ENCODE results near the gene MMP15.

Gene MMP15

DNA sequence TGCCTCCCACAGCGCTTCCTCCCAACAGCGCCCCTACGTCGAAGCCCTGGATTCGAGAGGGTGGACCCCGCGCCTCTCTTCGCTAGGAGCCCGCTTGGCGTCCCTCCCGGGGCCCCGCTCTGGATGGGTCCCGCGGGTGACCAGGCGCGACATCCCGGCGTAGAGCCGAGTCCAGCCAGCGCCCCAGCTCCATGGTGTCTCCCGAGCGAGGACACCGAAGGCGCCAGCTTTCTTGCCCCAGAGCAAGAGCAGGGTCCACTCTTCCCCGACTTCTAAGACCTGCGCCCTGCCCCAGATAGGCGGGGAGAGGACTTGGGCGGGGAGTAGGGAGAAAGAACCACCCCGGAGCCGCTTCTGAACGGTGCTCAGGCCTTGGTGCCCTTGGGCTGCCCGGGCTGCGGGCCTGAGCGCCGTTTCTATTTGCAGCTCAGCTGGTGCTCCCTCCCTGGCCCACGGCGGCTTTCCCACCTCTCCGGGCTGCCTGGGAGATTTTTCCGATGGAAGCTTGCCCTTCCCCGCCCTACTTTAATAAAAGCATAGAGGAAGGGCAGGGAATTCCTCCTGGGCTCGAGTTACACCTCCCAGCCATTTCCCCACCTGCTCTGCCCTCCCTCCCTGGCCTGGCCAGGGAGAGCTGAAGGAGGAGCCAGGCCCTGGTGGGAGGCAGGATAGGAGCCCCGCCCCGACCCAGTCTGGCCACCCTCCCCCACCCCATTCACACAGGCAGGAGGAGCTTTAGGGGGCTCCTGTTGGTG, 1.8 kb downstream of the MMP15 start:
- TF ChIP-seq, protein P1, sequence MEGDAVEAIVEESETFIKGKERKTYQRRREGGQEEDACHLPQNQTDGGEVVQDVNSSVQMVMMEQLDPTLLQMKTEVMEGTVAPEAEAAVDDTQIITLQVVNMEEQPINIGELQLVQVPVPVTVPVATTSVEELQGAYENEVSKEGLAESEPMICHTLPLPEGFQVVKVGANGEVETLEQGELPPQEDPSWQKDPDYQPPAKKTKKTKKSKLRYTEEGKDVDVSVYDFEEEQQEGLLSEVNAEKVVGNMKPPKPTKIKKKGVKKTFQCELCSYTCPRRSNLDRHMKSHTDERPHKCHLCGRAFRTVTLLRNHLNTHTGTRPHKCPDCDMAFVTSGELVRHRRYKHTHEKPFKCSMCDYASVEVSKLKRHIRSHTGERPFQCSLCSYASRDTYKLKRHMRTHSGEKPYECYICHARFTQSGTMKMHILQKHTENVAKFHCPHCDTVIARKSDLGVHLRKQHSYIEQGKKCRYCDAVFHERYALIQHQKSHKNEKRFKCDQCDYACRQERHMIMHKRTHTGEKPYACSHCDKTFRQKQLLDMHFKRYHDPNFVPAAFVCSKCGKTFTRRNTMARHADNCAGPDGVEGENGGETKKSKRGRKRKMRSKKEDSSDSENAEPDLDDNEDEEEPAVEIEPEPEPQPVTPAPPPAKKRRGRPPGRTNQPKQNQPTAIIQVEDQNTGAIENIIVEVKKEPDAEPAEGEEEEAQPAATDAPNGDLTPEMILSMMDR (IDR thresholded peaks at IDR 0.05; ENCODE audit: low read depth, low read length) = no peak
- no peak for DNase-seq (ENCODE audit: extremely low read depth, low read depth)

DNA sequence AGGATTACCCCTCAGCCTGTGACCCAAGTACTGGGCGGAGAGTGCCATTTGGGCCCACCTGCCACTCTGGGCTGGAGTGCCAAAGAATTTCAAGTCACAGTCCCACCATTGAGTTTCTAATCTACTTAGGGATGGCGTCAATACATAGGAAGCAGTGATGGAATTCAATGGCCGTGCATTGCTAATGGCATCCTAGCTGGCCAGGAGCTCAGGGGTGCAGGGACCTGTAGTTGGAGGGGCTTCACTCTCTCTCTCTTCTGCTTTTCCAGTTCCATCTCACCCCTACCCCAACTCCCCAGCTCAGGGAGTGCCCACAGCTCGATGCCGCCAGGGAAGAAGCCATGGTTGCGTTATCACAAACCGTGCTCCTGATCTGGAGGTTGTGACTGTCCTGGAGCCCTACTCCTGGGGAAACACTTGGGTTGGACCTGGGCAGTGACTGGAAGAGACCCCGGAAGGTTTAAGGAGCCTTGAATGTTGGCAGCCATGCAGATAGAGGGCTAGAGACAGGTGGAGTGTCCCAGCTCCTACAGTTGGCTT, 2.4 kb downstream of the MMP15 start:
- DNase-seq (ENCODE audit: extremely low read depth, low read depth) = no peak
- TF ChIP-seq, protein P1 (IDR thresholded peaks at IDR 0.05; ENCODE audit: low read depth, low read length) = no peak

DNA sequence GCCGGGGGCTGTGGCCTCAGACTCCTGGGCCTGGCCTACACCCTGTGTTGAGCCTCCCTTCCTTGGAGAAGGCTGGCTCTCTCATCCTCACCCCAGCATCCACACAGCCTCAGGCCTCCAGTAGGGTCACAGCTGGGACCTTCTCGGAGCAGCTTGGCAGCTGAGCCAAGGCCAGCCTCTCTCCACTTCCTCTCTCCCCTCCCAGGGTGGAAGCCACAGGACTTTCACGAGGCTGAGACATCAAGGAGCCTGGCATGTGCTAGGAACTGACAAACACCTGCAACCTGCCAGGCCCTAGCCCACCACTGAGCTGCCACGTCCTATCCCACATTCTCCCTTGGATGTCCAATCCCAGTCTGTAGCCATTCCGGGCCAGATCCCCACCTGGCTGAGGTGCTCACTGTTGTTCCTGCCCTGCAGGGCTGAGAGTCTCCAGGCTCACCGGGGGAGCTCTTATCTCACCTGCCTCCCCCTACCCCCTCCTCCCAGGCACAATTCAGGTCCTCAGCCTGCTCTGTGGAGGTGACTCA, 3.1 kb downstream of the MMP15 start:
- no peak for DNase-seq (ENCODE audit: extremely low read depth, low read depth)

DNA sequence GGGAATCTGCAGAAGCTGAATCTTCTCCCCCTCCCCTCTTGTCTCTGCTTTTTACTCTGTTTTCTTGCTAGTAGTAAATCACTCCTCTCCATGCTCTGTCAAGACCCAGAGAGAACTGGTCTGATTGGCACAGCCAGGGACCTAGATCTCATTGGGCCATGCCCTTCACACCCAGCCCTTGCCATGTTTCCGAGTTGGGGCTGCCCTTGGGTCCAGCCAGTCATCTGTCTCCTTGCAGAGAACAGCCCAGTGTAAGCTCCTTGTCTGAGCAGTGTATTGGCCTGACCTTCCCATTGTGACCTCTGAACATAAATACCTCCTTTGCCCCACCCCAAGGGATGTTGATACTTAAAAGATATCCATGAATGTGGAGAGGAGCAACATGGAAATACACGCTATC, 3.9 kb downstream of the MMP15 start:
- no peak for DNase-seq (ENCODE audit: extremely low read depth, low read depth)
- TF ChIP-seq, protein P1 (IDR thresholded peaks at IDR 0.05; ENCODE audit: low read depth, low read length) = no peak

More for the DNA sequence above, 3.1 kb downstream of the MMP15 start:
- TF ChIP-seq, protein P1 (IDR thresholded peaks at IDR 0.05; ENCODE audit: low read depth, low read length) = no peak

DNA sequence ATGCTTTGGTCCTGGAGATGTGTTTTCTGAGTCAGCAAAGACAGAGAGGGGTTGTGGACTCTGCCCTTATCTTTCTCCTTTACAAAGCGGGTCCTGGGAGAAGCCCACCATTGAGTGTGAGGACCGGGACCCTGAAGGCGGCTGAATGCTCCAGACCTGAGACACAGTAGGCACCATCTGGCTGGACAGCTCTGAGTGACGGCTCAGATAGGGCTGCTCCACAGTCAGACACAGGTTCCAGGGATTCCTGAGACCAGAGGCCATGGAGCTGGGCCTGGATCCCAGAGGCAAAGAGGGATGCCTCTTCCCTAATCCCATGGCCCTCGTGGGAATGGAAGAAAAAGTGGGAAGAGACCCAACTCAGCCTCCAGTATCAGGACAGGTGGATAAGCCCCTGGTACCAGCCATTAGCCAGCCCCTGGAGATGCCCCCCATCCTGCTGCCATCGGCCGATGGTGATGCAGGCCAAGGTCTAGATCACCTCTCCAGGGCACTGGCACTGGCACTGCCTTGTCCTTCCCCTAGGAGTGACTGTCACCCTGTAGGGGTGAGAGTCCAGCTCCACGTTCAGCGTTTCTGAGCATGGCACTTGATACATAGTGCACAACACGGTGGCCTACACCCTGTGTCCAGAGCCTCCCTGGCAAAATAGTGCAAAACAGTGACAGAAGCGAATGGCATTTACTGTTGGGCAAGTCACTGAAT, 4.7 kb downstream of the MMP15 start:
- no peak for DNase-seq (ENCODE audit: extremely low read depth, low read depth)
- TF ChIP-seq, protein P1 (IDR thresholded peaks at IDR 0.05; ENCODE audit: low read depth, low read length) = no peak

DNA sequence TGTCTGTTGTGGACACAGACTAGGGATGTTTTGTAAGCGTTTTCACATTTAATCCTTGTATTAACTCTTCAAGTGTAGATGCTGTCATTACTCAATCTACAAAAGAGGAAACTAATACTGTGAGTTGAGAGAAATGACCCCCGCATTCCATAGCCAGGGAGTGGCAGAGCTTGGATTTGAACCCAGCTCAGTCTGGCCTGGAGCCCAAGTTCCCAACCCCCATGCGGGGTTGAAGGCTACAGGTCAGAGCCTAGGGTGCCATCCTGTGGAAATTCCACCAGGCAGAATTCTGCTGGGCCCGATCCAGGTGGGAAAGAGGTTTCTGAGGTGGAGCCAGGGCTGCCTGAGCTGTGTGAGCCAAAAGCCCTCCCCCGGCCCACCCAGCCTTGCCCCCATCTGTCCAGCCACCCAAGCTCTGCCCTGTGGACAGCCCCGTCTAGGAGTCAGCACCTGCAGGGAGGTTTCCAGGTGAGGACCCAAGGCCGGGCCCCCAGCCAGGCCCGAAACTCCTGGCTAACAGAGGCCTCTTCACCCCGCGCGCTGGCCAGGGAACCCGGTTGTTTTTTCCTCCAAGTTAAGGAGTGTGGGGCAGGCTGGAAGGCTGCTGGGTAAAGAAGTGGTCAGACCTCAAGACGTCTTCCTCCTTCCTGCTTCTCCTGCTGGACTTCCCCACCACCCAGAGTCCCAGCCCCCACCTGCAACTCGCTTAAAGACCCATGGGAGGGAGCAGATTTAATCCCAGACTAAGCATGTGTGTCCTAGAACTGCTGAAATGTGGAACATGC, 5.7 kb downstream of the MMP15 start:
- TF ChIP-seq, protein P1 (IDR thresholded peaks at IDR 0.05; ENCODE audit: low read depth, low read length) = no peak
- DNase-seq (ENCODE audit: extremely low read depth, low read depth) = no peak

All from AG09319 (cell line).